GM12878 (cell line): Measurements from ENCODE around the gene ABCC9. TPM values are rescaled to one million over a fixed set of nuclear protein-coding genes. Genes with fewer than 3 reads are reported as not detected.

Source experiments
- ATAC-seq: fragments of 200-7000 bp; cut with Tn5 transposase; 3 replicates; pipeline ENCODE4 v1.9.1; 2020; ENCODE audit warnings: mild to moderate bottlenecking, moderate library complexity
- Bru-seq: library from RNA; stranded (reverse); fragments of 400-500 nt; gene quantifications from one replicate; lab custom pipeline; 2021; lab: Mats Ljungman, UMichigan
- BruChase-seq, 2 experiments: library from RNA; stranded (reverse); fragments of 400-500 nt; gene quantifications; one replicate each; lab custom pipeline; 2021; lab: Mats Ljungman, UMichigan
- BruUV-seq: library from RNA; stranded (reverse); fragments of 400-500 nt; replicated peaks from 2 replicates; lab custom pipeline; 2021; lab: Mats Ljungman, UMichigan
- CTCF ChIA-PET: fragments of 300-600 bp; sonication (Branson Sonifier 250); formaldehyde crosslinking; extraction: SDS; loops from one replicate; lab custom pipeline; 2021; ENCODE audit warnings: inconsistent platforms; lab: Yijun Ruan, JAX
- POLR2A ChIA-PET: fragments of 350-600 bp; formaldehyde crosslinking; extraction: SDS; loops from one replicate; lab custom pipeline; 2021; ENCODE audit warnings: inconsistent platforms; lab: Charles Lee
- RAD21 ChIA-PET: fragments of 300-600 bp; sonication (Branson Sonifier 250); formaldehyde crosslinking; loops from one replicate; lab custom pipeline; 2023; ENCODE audit warnings: antibody characterized with exemption; ENCODE audit not compliant: unreplicated experiment; lab: Charles Lee
- SMC1A ChIA-PET: fragments of 300-600 bp; sonication (Branson Sonifier 250); formaldehyde crosslinking; loops from one replicate; lab custom pipeline; 2023; ENCODE audit not compliant: unreplicated experiment, uncharacterized antibody; lab: Charles Lee
- DNase-seq: peaks from one replicate; pipeline ENCODE4 v3.0.0-alpha.2; 2011; ENCODE audit warnings: low read depth, low spot score
- FAIRE-seq: peaks from 3 replicates; lab custom pipeline; 2011; peaks lifted over from hg19 to GRCh38; lab: Jason Lieb, UNC
- H2AFZ ChIP-seq: 2 replicates; pipeline ENCODE4 v1.6.0; 2011; ENCODE audit warnings: low read depth, low read length, control low read depth; ENCODE audit not compliant: control insufficient read depth
- H3K27ac ChIP-seq: 2 replicates; pipeline ENCODE4 v1.5.1; 2011; ENCODE audit warnings: control low read depth; ENCODE audit not compliant: control insufficient read depth, insufficient read depth
- H3K27me3 ChIP-seq, 2 experiments: replicated peaks in 1 of 2; 2 replicates each; pipeline versions ENCODE4 v1.6.0 to v1.6.1; 2011; ENCODE audit warnings: low read length in 1 of 2; ENCODE audit not compliant: control insufficient read depth in 2 of 2, insufficient read depth in 2 of 2
- H3K36me3 ChIP-seq, 2 experiments: 2 replicates each; pipeline ENCODE4 v1.5.1; 2011; ENCODE audit warnings: low read length in 1 of 2; ENCODE audit not compliant: control insufficient read depth in 2 of 2, insufficient read depth in 2 of 2
- H3K4me1 ChIP-seq: 2 replicates; pipeline ENCODE4 v1.6.1; 2011; ENCODE audit warnings: mild to moderate bottlenecking, low read length, moderate library complexity, mixed read lengths; ENCODE audit not compliant: control insufficient read depth, insufficient read depth
- H3K4me2 ChIP-seq: 2 replicates; pipeline ENCODE4 v1.6.0; 2011; ENCODE audit warnings: control low read depth; ENCODE audit not compliant: control insufficient read depth, insufficient read depth
- H3K4me3 ChIP-seq: fragments of 200-600 bp; sonication (generic); 2 replicates; pipeline ENCODE4 v1.5.1; 2016
- H3K79me2 ChIP-seq: 2 replicates; pipeline ENCODE4 v1.6.0; 2011; ENCODE audit warnings: low read length; ENCODE audit not compliant: control insufficient read depth, insufficient read depth
- H3K9ac ChIP-seq: 2 replicates; pipeline ENCODE4 v1.8.0; 2011; ENCODE audit warnings: low read length, control low read depth, mixed read lengths; ENCODE audit not compliant: control insufficient read depth, insufficient read depth
- H3K9me3 ChIP-seq: replicated peaks from 3 replicates; pipeline ENCODE4 v1.5.1; 2011; ENCODE audit warnings: mild to moderate bottlenecking, low read length; ENCODE audit not compliant: control insufficient read depth, insufficient read depth
- H4K20me1 ChIP-seq: 2 replicates; pipeline ENCODE4 v1.6.0; 2011; ENCODE audit not compliant: control insufficient read depth, insufficient read depth
- CREB1 ChIP-seq: IDR thresholded peaks from 2 replicates; pipeline ENCODE4 v1.6.1; 2012; ENCODE audit warnings: low read depth, mild to moderate bottlenecking, inconsistent platforms
- GABPA ChIP-seq: IDR thresholded peaks from 2 replicates; pipeline ENCODE4 v1.6.1; 2014; ENCODE audit warnings: antibody characterized with exemption, low read depth, mild to moderate bottlenecking, inconsistent platforms
- MYC ChIP-seq: IDR thresholded peaks from 2 replicates; pipeline ENCODE4 v1.6.1; 2011; ENCODE audit warnings: mild to moderate bottlenecking, low read length, moderate library complexity, inconsistent platforms; ENCODE audit not compliant: insufficient read depth, insufficient replicate concordance, insufficient read length, severe bottlenecking
- NBN ChIP-seq: fragments of 450-650 bp; IDR thresholded peaks from 2 replicates; pipeline ENCODE4 v1.6.1; 2016
- PAX5 ChIP-seq: IDR thresholded peaks from 2 replicates; pipeline ENCODE4 v1.6.1; 2011; ENCODE audit warnings: low read depth, low read length, borderline replicate concordance
- RELA ChIP-seq: fragments of 450-650 bp; IDR thresholded peaks from 2 replicates; pipeline ENCODE4 v1.8.0; 2014; ENCODE audit warnings: borderline replicate concordance; ENCODE audit not compliant: partially characterized antibody
- SIN3A ChIP-seq: IDR thresholded peaks from 2 replicates; pipeline ENCODE4 v1.6.1; 2012; ENCODE audit warnings: low read depth, low read length, improper control_type of control experiment
- SIX5 ChIP-seq: IDR thresholded peaks from 2 replicates; pipeline ENCODE4 v1.6.1; 2011; ENCODE audit warnings: mild to moderate bottlenecking, low read depth, low read length, moderate library complexity; ENCODE audit not compliant: severe bottlenecking
- SMAD5 ChIP-seq: IDR thresholded peaks from 2 replicates; pipeline ENCODE4 v1.6.1; 2016; ENCODE audit warnings: antibody characterized with exemption, low read depth
- SMC3 ChIP-seq: IDR thresholded peaks from 2 replicates; pipeline ENCODE4 v1.6.1; 2011; ENCODE audit warnings: low read length, improper control_type of control experiment, borderline replicate concordance
- STAT3 ChIP-seq: IDR thresholded peaks from 2 replicates; pipeline ENCODE4 v1.6.1; 2011; ENCODE audit warnings: low read depth, low read length, improper control_type of control experiment
- TAF1 ChIP-seq: IDR thresholded peaks from 2 replicates; pipeline ENCODE4 v1.6.1; 2011; ENCODE audit warnings: mild to moderate bottlenecking, low read depth, low read length, borderline replicate concordance
- TCF7 ChIP-seq: IDR thresholded peaks from 2 replicates; pipeline ENCODE4 v1.6.1; 2014; ENCODE audit warnings: antibody characterized with exemption, borderline replicate concordance
- WGBS: methylation state at CpG from one replicate; pipeline ENCODE4 v1.1.6; 2016; ENCODE audit warnings: low lambda C conversion rate; ENCODE audit not compliant: insufficient replicate concordance, insufficient coverage; ENCODE audit errors: missing lambda C conversion rate; 5-methylcytosine and 5-hydroxymethylcytosine counted together
- in situ Hi-C: fragments of 300-500 bp; cut with MboI; formaldehyde crosslinking; loops from 9 replicates; pipeline ENCODE4 v1.14.3; 2018; ENCODE audit warnings: mixed read lengths
- intact Hi-C: fragments of 100-400 bp; cut with micrococcal nuclease; formaldehyde crosslinking; loops from one replicate; pipeline ENCODE4 v1.14.2; 2022; ENCODE audit not compliant: unreplicated experiment
- long read RNA-seq, 2 experiments: library from polyadenylated mRNA; unstranded; transcript quantifications; one replicate each; pipeline ENCODE4 v2.0.0, GENCODE V29; 2019 to 2020
- polyA minus RNA-seq, 3 experiments: library from RNA; depleted of rRNA, polyadenylated mRNA; stranded (reverse); fragments of >200 nt; gene quantifications; 2 replicates each; pipeline ENCODE4 v1.2.3, GENCODE V29; 2011
- polyA plus RNA-seq, 11 experiments: library from polyadenylated mRNA; depleted of rRNA in 4 of 11; unstranded in 6 of 11; stranded (reverse) in 5 of 11; fragments of >200 nt; fragmentation: Nextera tagmentation in 4 of 11; fragmentation: Illumina TruSeq in 1 of 11; extraction: Ambion mirVana in 4 of 11; extraction: Trizol in 1 of 11; gene quantifications; 1 replicate in 1 of 11; 2 replicates in 10 of 11; pipeline versions ENCODE4 v1.2.1 to v1.2.3, GENCODE V29; 2011 to 2016; ENCODE audit warnings: inconsistent platforms in 2 of 11, missing spikeins in 2 of 11, low read depth in 1 of 11
- total RNA-seq, 4 experiments: library from RNA; depleted of rRNA in 3 of 4; stranded (reverse); fragments of >200 nt in 3 of 4; fragmentation: Illumina TruSeq in 1 of 4; extraction: Trizol in 1 of 4; gene quantifications; 2 replicates each; pipeline versions ENCODE4 v1.2.1 to v1.2.3, GENCODE V29; 2013 to 2021
- TF ChIP-seq, protein P1 (sequence below): IDR thresholded peaks from 2 replicates; pipeline ENCODE4 v1.6.1; 2011; ENCODE audit warnings: borderline replicate concordance, low read depth, mild to moderate bottlenecking, moderate library complexity, low read length; ENCODE audit not compliant: insufficient read depth, poor library complexity, severe bottlenecking
- TF ChIP-seq, protein P2 (sequence below): fragments of 450-650 bp; IDR thresholded peaks from 2 replicates; pipeline ENCODE4 v1.6.1; 2017; ENCODE audit warnings: mild to moderate bottlenecking

Gene ABCC9
- 0.12 and 0.23 TPM in 2 replicates for total RNA-seq (2013; cell fraction: nucleolus; rRNA removed)
- under 0.01 and 0.11 TPM in 2 replicates for total RNA-seq (2014; rRNA removed)
- 0.04 TPM in 1 of 2 replicates, not detected in the other for total RNA-seq (2014; rRNA removed; fragmentation: Illumina TruSeq; extraction: Trizol)
- 0.05 TPM in 2 replicates for total RNA-seq (2021)
- not detected for polyA plus RNA-seq (2011; ENCODE audit: low read depth)
- polyA plus RNA-seq (2011; rRNA removed): 0.01 and 0.06 TPM in 2 replicates
- polyA plus RNA-seq (2011; cell fraction: cytosol; rRNA removed): 0.03 TPM in 1 of 2 replicates, not detected in the other
- 0.01 and 0.04 TPM in 2 replicates for polyA plus RNA-seq (2011; cell fraction: nucleus; rRNA removed)
- polyA plus RNA-seq (2012): 0.06 TPM in 1 of 2 replicates, not detected in the other
- polyA plus RNA-seq (2014; fragmentation: Illumina TruSeq; extraction: Trizol): 0.07 TPM in 1 of 2 replicates, not detected in the other
- under 1 TPM in 1 of 2 experiments, not detected in 1; 0.02 TPM for polyA plus RNA-seq (2014; fragmentation: Nextera tagmentation; extraction: Ambion mirVana)
- 0.01 and 0.03 TPM in 2 replicates for polyA plus RNA-seq (2014; rRNA removed)
- polyA plus RNA-seq (2016; fragmentation: Nextera tagmentation; extraction: Ambion mirVana): under 1 TPM in 1 of 2 experiments, not detected in 1; 0.10 TPM
- polyA minus RNA-seq (2011; rRNA and poly(A)+ RNA removed): under 0.01 and 0.10 TPM in 2 replicates
- not detected in 2 replicates for polyA minus RNA-seq (2011; cell fraction: cytosol; rRNA and poly(A)+ RNA removed)
- 0.12 and 0.29 TPM in 2 replicates for polyA minus RNA-seq (2011; cell fraction: nucleus; rRNA and poly(A)+ RNA removed)
- percentile 12 among the genes with signal in this experiment for Bru-seq, nascent RNA
- BruChase-seq, experiment 1, labeled RNA remaining after a 6-hour chase: percentile 12 among the genes with signal in this experiment
- BruChase-seq, experiment 2, labeled RNA remaining after a 2-hour chase: percentile 11 among the genes with signal in this experiment
- long read RNA-seq, experiment 1: 0 reads
- long read RNA-seq, experiment 2, partial matches to known transcripts: 1 of 1 reads
- long read RNA-seq, experiment 2, other reads (novel, unspliced or antisense): 0 of 1 reads

DNA sequence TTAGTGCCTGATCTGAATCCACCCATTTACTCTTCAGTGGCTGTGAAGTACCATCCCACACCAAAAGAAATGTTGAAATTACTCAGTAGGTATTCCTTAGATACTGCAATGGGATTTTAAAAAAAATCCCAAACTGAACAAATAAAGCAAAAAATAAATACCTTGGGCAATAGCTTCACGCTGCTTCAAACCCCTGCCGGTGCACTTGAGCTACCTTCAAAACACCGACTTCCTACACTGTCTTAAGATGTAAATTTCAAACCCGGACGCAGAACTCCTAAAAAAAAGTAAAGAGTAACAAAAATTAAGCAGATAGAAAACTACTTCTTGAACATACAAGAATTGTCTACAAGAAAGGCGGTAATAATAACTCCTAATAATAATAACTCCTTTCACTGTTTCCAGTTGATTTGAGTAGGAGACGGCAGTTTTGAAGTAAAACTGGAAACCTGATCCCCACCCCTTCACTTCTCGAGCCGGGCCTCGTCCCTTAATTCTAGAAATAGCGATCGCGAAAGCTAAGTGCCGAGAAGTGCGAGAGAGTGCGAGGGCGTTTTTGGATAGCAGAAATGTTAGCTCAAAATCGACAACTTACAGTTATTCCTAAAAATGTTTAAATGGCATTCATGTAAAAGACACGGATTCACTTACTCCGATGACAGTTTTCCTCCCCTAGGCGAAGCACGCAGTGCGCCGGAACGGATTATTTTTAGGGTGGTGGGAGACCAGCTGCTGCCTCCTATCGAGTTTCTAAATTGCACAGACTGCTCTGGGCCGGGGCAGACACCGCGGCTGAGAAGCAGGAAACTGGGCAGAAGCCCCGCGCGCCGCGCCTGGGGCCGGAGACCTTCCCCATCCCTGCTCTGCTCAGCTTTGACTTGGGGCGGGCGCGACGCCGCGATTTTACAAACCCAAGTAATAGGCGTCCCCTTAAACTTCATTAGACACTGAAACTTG lies at the start of gene ABCC9:
Gene ABCC9, minus strand, starts transcription at position 878 of the 957 bp plus-strand sequence. CDS start 4,752 bp downstream, outside the sequence.
- no TSS peak for BruUV-seq
- H4K20me1 ChIP-seq: no peaks in the 10 kb centered on the region
- H3K9me3 ChIP-seq: no peaks in the 10 kb centered on the region; the same call in 2 of the 3 replicates
- H3K4me3 ChIP-seq: no peak within 1 kb of the TSS
- H3K27me3 ChIP-seq: peaks cover 0 to 10% of the 10 kb centered on the region in 2 experiments; a peak in 2 of 4 replicates
- ChIA-PET POLR2A (no interaction called here), RAD21 (no interaction called here), CTCF (no interaction called here), SMC1A (no interaction called here)
- no peak within 1 kb of the TSS for H2AFZ ChIP-seq
- no peaks in the 10 kb centered on the region for H3K4me1 ChIP-seq
- no peak within 1 kb of the TSS for H3K4me2 ChIP-seq
- ATAC-seq (no peak), DNase-seq (no peak), FAIRE-seq (no peak)
- intact Hi-C loops (no loop called here), in situ Hi-C loops (no loop called here)
- H3K79me2 ChIP-seq: no peaks in the 10 kb centered on the region
- H3K36me3 ChIP-seq: no peaks in the 10 kb centered on the region
- H3K27ac ChIP-seq: no peak within 1 kb of the TSS
- H3K9ac ChIP-seq: no peak within 1 kb of the TSS
- WGBS: 40% methylated on average over 36 of the region's 42 CpGs
- TF ChIP-seq CREB1 (no peak), SMC3 (no peak), NBN (no peak), SIX5 (no peak), TAF1 (no peak), SMAD5 (no peak), RELA (no peak), MYC (no peak), TCF7 (no peak), STAT3 (no peak), GABPA (no peak), SIN3A (no peak), PAX5 (no peak)
- TF ChIP-seq, protein P1, sequence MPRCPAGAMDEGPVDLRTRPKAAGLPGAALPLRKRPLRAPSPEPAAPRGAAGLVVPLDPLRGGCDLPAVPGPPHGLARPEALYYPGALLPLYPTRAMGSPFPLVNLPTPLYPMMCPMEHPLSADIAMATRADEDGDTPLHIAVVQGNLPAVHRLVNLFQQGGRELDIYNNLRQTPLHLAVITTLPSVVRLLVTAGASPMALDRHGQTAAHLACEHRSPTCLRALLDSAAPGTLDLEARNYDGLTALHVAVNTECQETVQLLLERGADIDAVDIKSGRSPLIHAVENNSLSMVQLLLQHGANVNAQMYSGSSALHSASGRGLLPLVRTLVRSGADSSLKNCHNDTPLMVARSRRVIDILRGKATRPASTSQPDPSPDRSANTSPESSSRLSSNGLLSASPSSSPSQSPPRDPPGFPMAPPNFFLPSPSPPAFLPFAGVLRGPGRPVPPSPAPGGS: no peak
- TF ChIP-seq, protein P2, sequence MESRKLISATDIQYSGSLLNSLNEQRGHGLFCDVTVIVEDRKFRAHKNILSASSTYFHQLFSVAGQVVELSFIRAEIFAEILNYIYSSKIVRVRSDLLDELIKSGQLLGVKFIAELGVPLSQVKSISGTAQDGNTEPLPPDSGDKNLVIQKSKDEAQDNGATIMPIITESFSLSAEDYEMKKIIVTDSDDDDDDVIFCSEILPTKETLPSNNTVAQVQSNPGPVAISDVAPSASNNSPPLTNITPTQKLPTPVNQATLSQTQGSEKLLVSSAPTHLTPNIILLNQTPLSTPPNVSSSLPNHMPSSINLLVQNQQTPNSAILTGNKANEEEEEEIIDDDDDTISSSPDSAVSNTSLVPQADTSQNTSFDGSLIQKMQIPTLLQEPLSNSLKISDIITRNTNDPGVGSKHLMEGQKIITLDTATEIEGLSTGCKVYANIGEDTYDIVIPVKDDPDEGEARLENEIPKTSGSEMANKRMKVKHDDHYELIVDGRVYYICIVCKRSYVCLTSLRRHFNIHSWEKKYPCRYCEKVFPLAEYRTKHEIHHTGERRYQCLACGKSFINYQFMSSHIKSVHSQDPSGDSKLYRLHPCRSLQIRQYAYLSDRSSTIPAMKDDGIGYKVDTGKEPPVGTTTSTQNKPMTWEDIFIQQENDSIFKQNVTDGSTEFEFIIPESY: no peak
